Trophoblast cell (in vitro differentiated cells and primary cell): Measurements from ENCODE around the gene NAGS.

Experiments used
- DNase-seq, 2 donors: peaks; one replicate each; pipeline ENCODE4 v3.0.0-alpha.2; 2016
- H2AFZ ChIP-seq: 2 replicates; pipeline ENCODE4 v1.6.1; 2013; ENCODE audit warnings: low read length, moderate library complexity, mild to moderate bottlenecking; ENCODE audit not compliant: insufficient read depth, poor library complexity
- H2AK5ac ChIP-seq: 2 replicates; pipeline ENCODE4 v1.6.1; 2013; ENCODE audit warnings: mild to moderate bottlenecking, low read length
- H2BK120ac ChIP-seq: 2 replicates; pipeline ENCODE4 v1.6.1; 2013; ENCODE audit warnings: low read length, mild to moderate bottlenecking, moderate library complexity; ENCODE audit not compliant: insufficient read depth, poor library complexity
- H2BK12ac ChIP-seq: 2 replicates; pipeline ENCODE4 v1.6.1; 2013; ENCODE audit warnings: mild to moderate bottlenecking, low read length, moderate library complexity
- H2BK5ac ChIP-seq: 2 replicates; pipeline ENCODE4 v1.6.1; 2013; ENCODE audit warnings: low read length, low read depth, moderate library complexity, mild to moderate bottlenecking; ENCODE audit not compliant: poor library complexity
- H3K14ac ChIP-seq: 2 replicates; pipeline ENCODE4 v1.6.1; 2013; ENCODE audit warnings: mild to moderate bottlenecking, low read length
- H3K18ac ChIP-seq: 2 replicates; pipeline ENCODE4 v1.6.1; 2013; ENCODE audit warnings: mild to moderate bottlenecking, low read length
- H3K23ac ChIP-seq: 2 replicates; pipeline ENCODE4 v1.6.1; 2013; ENCODE audit warnings: low read length
- H3K27ac ChIP-seq: 2 replicates; pipeline ENCODE4 v1.5.1; 2013; ENCODE audit warnings: low read depth, mild to moderate bottlenecking, inconsistent platforms, low read length, moderate library complexity
- H3K27me3 ChIP-seq: 2 replicates; pipeline ENCODE4 v1.6.1; 2013; ENCODE audit warnings: inconsistent platforms, mild to moderate bottlenecking, low read length, moderate library complexity; ENCODE audit not compliant: insufficient read depth
- H3K36me3 ChIP-seq, 2 experiments: 1 replicate in 1 of 2; 2 replicates in 1 of 2; pipeline ENCODE4 v1.6.1; 2013; ENCODE audit warnings: low read length in 2 of 2, mild to moderate bottlenecking in 2 of 2, moderate library complexity in 1 of 2; ENCODE audit not compliant: insufficient read depth in 2 of 2, control insufficient read depth in 1 of 2
- H3K4ac ChIP-seq: 2 replicates; pipeline ENCODE4 v1.6.1; 2013; ENCODE audit warnings: low read depth, mild to moderate bottlenecking, low read length, moderate library complexity
- H3K4me1 ChIP-seq, 2 experiments: 1 replicate in 1 of 2; 2 replicates in 1 of 2; pipeline ENCODE4 v1.6.1; 2013; ENCODE audit warnings: low read length in 2 of 2, mild to moderate bottlenecking in 2 of 2, moderate library complexity in 1 of 2; ENCODE audit not compliant: insufficient read depth in 2 of 2, control insufficient read depth in 1 of 2
- H3K4me2 ChIP-seq: 2 replicates; pipeline ENCODE4 v1.6.1; 2013; ENCODE audit warnings: inconsistent platforms, mild to moderate bottlenecking, low read length, moderate library complexity
- H3K4me3 ChIP-seq: 2 replicates; pipeline ENCODE4 v1.5.1; 2013; ENCODE audit warnings: mild to moderate bottlenecking, low read depth, low read length, inconsistent platforms
- H3K79me1 ChIP-seq: one replicate; pipeline ENCODE4 v1.6.1; 2013; ENCODE audit warnings: low read length
- H3K79me2 ChIP-seq: 2 replicates; pipeline ENCODE4 v1.6.1; 2013; ENCODE audit warnings: low read length, mild to moderate bottlenecking; ENCODE audit not compliant: control insufficient read depth, insufficient read depth, poor library complexity
- H3K9ac ChIP-seq: 2 replicates; pipeline ENCODE4 v1.6.1; 2013; ENCODE audit warnings: mild to moderate bottlenecking, low read length
- H3K9me3 ChIP-seq: 2 replicates; pipeline ENCODE4 v1.6.1; 2013; ENCODE audit warnings: low read depth, mild to moderate bottlenecking, control low read depth, inconsistent platforms, low read length; ENCODE audit not compliant: insufficient read depth
- H4K12ac ChIP-seq: 2 replicates; pipeline ENCODE4 v1.6.1; 2013; ENCODE audit warnings: low read depth, mild to moderate bottlenecking, low read length, moderate library complexity
- H4K8ac ChIP-seq: 2 replicates; pipeline ENCODE4 v1.6.1; 2013; ENCODE audit warnings: low read depth, mild to moderate bottlenecking, low read length, moderate library complexity
- H4K91ac ChIP-seq: one replicate; pipeline ENCODE4 v1.6.1; 2013; ENCODE audit warnings: low read depth, mild to moderate bottlenecking, low read length, moderate library complexity
- WGBS: extraction: QIAGEN DNeasy Blood & Tissue Kit; methylation state at CpG from one replicate; pipeline ENCODE4 v1.1.7; 2013; ENCODE audit warnings: missing lambda C conversion rate; ENCODE audit not compliant: insufficient read length, insufficient coverage; ENCODE audit errors: extremely low coverage; 5-methylcytosine and 5-hydroxymethylcytosine counted together

Gene NAGS

GRCh38 chr17:44038604-44039011, 34.2 kb downstream of the NAGS start:
- H3K9ac ChIP-seq = no peak overlapping the region

GRCh38 chr17:44039829-44040635, 35.6 kb downstream of the NAGS start:
- Histone ChIP-seq H2AK5ac (no peak overlapping the region), H2BK120ac (no peak overlapping the region), H2BK5ac (no peak overlapping the region), H4K91ac (no peak overlapping the region), H3K4ac (peak overlapping the region; percentile 24), H3K18ac (no peak overlapping the region), H3K27me3 (no peaks in the 10 kb centered on the region), H3K9ac (no peak overlapping the region), H3K79me2 (peaks cover 4% of the 10 kb centered on the region), H3K4me1 (no peaks in the 10 kb centered on the region), H3K36me3 (peaks cover 28 to 33% of the 10 kb centered on the region in 2 experiments), H3K14ac (no peak overlapping the region), H3K4me3 (no peak overlapping the region), H2AFZ (no peak overlapping the region), H3K4me2 (no peak overlapping the region), H3K9me3 (no peaks in the 10 kb centered on the region), H3K27ac (no peak overlapping the region), H2BK12ac (no peak overlapping the region), H3K79me1 (no peaks in the 10 kb centered on the region), H4K12ac (no peak overlapping the region), H4K8ac (no peak overlapping the region), H3K23ac (no peak overlapping the region)
- peak; percentile 56 to 88 for DNase-seq
- WGBS = no CpG with 5 or more reads among the region's 6 CpGs

More at GRCh38 chr17:44038604-44039011, 34.2 kb downstream of the NAGS start:
- Histone ChIP-seq H3K23ac (no peak overlapping the region), H3K18ac (no peak overlapping the region), H3K79me2 (peaks cover 4% of the 10 kb centered on the region), H3K36me3 (peaks cover 28 to 39% of the 10 kb centered on the region in 2 experiments), H3K14ac (no peak overlapping the region), H3K27ac (no peak overlapping the region), H3K4me1 (no peaks in the 10 kb centered on the region), H3K4ac (no peak overlapping the region), H2BK5ac (no peak overlapping the region), H3K27me3 (no peaks in the 10 kb centered on the region), H3K4me2 (no peak overlapping the region), H4K12ac (no peak overlapping the region), H3K4me3 (no peak overlapping the region), H2BK12ac (no peak overlapping the region), H3K79me1 (no peaks in the 10 kb centered on the region), H2BK120ac (no peak overlapping the region), H2AFZ (no peak overlapping the region), H4K8ac (no peak overlapping the region), H3K9me3 (no peaks in the 10 kb centered on the region), H4K91ac (no peak overlapping the region), H2AK5ac (no peak overlapping the region)
- WGBS = no CpG with 5 or more reads among the region's 3 CpGs
- peak; percentile 82 to 86 for DNase-seq

GRCh38 chr17:44043272-44043696, 38.9 kb downstream of the NAGS start:
- DNase-seq = peak in 1 of 2 donors; percentile 16
- no CpG with 5 or more reads among the region's 4 CpGs for WGBS
- Histone ChIP-seq H3K4me1 (no peaks in the 10 kb centered on the region), H3K79me1 (no peaks in the 10 kb centered on the region), H3K4me3 (no peak overlapping the region), H2BK12ac (no peak overlapping the region), H3K4me2 (no peak overlapping the region), H4K91ac (no peak overlapping the region), H3K18ac (no peak overlapping the region), H3K36me3 (peaks cover 21 to 28% of the 10 kb centered on the region in 2 experiments), H3K9ac (no peak overlapping the region), H2AFZ (no peak overlapping the region), H2BK5ac (no peak overlapping the region), H3K27me3 (no peaks in the 10 kb centered on the region), H3K9me3 (no peaks in the 10 kb centered on the region), H3K27ac (no peak overlapping the region), H4K8ac (no peak overlapping the region), H3K14ac (no peak overlapping the region), H2BK120ac (no peak overlapping the region), H3K79me2 (peaks cover 4% of the 10 kb centered on the region), H2AK5ac (no peak overlapping the region), H3K4ac (no peak overlapping the region), H3K23ac (no peak overlapping the region), H4K12ac (no peak overlapping the region)

GRCh38 chr17:44044071-44044470, 39.6 kb downstream of the NAGS start:
- no peak overlapping the region for H2AK5ac ChIP-seq

More at GRCh38 chr17:44044071-44044470, 39.6 kb downstream of the NAGS start:
- H4K12ac ChIP-seq = no peak overlapping the region
- H3K27ac ChIP-seq = no peak overlapping the region
- H3K4me1 ChIP-seq = no peaks in the 10 kb centered on the region
- H3K79me1 ChIP-seq = no peaks in the 10 kb centered on the region
- no peak overlapping the region for H4K91ac ChIP-seq
- no peak overlapping the region for H3K4ac ChIP-seq
- no peak overlapping the region for H3K4me3 ChIP-seq
- no peak overlapping the region for H4K8ac ChIP-seq
- WGBS = no CpG with 5 or more reads among the region's 1 CpG
- no peaks in the 10 kb centered on the region for H3K27me3 ChIP-seq
- H3K4me2 ChIP-seq = no peak overlapping the region
- H3K18ac ChIP-seq = no peak overlapping the region
- no peak overlapping the region for H2BK5ac ChIP-seq
- H3K79me2 ChIP-seq = peaks cover 4% of the 10 kb centered on the region
- H2BK120ac ChIP-seq = no peak overlapping the region
- H3K9me3 ChIP-seq = no peaks in the 10 kb centered on the region
- no peak overlapping the region for H3K9ac ChIP-seq
- no peak overlapping the region for H3K14ac ChIP-seq
- no peak for DNase-seq
- no peak overlapping the region for H2BK12ac ChIP-seq
- H2AFZ ChIP-seq = no peak overlapping the region
- H3K36me3 ChIP-seq = peaks cover 16 to 23% of the 10 kb centered on the region in 2 experiments
- no peak overlapping the region for H3K23ac ChIP-seq
